Astrocyte (in vitro differentiated cells and primary cell): Measurements from ENCODE around the gene ACSM5. TPM values are rescaled to one million over a fixed set of nuclear protein-coding genes. Genes with fewer than 3 reads are reported as not detected.
"Not testable (repeated sequence)": the region's sequence is repeated elsewhere in the genome, so short reads cannot be mapped to it uniquely, and the experiment has no call there.

Experiments used
- DNase-seq: peaks from one replicate; pipeline ENCODE4 v3.0.0-alpha.2; 2010; ENCODE audit warnings: low read depth
- FAIRE-seq: peaks from 2 replicates; lab custom pipeline; 2011; peaks lifted over from hg19 to GRCh38; lab: Jason Lieb, UNC
- H2AFZ ChIP-seq: 2 replicates; pipeline ENCODE4 v1.6.0; 2012; ENCODE audit warnings: low read depth, low read length, inconsistent platforms
- H3K27ac ChIP-seq: 2 replicates; pipeline ENCODE4 v1.5.1; 2011; ENCODE audit warnings: low read depth, low read length, inconsistent platforms
- H3K27me3 ChIP-seq: 2 replicates; pipeline ENCODE4 v1.6.0; 2011; ENCODE audit warnings: low read length, inconsistent platforms; ENCODE audit not compliant: insufficient read depth
- H3K36me3 ChIP-seq: 2 replicates; pipeline ENCODE4 v1.5.1; 2011; ENCODE audit warnings: low read length, inconsistent platforms; ENCODE audit not compliant: insufficient read depth
- H3K4me1 ChIP-seq: 2 replicates; pipeline ENCODE4 v1.5.1; 2011; ENCODE audit warnings: low read length, inconsistent platforms; ENCODE audit not compliant: insufficient read depth
- H3K4me2 ChIP-seq: 2 replicates; pipeline ENCODE4 v1.6.0; 2012; ENCODE audit warnings: low read length, inconsistent platforms
- H3K4me3 ChIP-seq: 2 replicates; pipeline ENCODE4 v1.5.1; 2011; ENCODE audit warnings: low read depth, mild to moderate bottlenecking, low read length, inconsistent platforms; ENCODE audit not compliant: insufficient read depth
- H3K79me2 ChIP-seq: 2 replicates; pipeline ENCODE4 v1.6.0; 2012; ENCODE audit warnings: mild to moderate bottlenecking, low read length, inconsistent platforms; ENCODE audit not compliant: insufficient read depth
- H3K9ac ChIP-seq: 2 replicates; pipeline ENCODE4 v1.6.0; 2012; ENCODE audit warnings: mild to moderate bottlenecking, low read length, inconsistent platforms
- H3K9me3 ChIP-seq: 2 replicates; pipeline ENCODE4 v1.5.1; 2012; ENCODE audit warnings: low read depth, mild to moderate bottlenecking, low read length, inconsistent platforms; ENCODE audit not compliant: insufficient read depth
- H4K20me1 ChIP-seq: 2 replicates; pipeline ENCODE4 v1.6.0; 2012; ENCODE audit warnings: low read length, inconsistent platforms; ENCODE audit not compliant: insufficient read depth
- H3K27ac Mint-ChIP-seq: one replicate; pipeline ENCODE4 v1.8.0; 2021; ENCODE audit warnings: mild to moderate bottlenecking, mixed read lengths; ENCODE audit not compliant: unreplicated experiment
- H3K27me3 Mint-ChIP-seq: one replicate; pipeline ENCODE4 v1.8.0; 2021; ENCODE audit warnings: low read depth, mixed read lengths; ENCODE audit not compliant: unreplicated experiment
- H3K36me3 Mint-ChIP-seq: one replicate; pipeline ENCODE4 v1.8.0; 2021; ENCODE audit warnings: low read depth, mixed read lengths; ENCODE audit not compliant: unreplicated experiment
- H3K4me1 Mint-ChIP-seq: one replicate; pipeline ENCODE4 v1.8.0; 2021; ENCODE audit warnings: low read depth, mixed read lengths; ENCODE audit not compliant: unreplicated experiment
- H3K4me3 Mint-ChIP-seq: one replicate; pipeline ENCODE4 v1.8.0; 2021; ENCODE audit warnings: mild to moderate bottlenecking, moderate library complexity, mixed read lengths; ENCODE audit not compliant: unreplicated experiment
- H3K9me3 Mint-ChIP-seq: one replicate; pipeline ENCODE4 v1.8.0; 2021; ENCODE audit warnings: mild to moderate bottlenecking, mixed read lengths; ENCODE audit not compliant: unreplicated experiment
- CTCF ChIP-seq: IDR thresholded peaks from 2 replicates; pipeline ENCODE4 v1.5.1; 2011; ENCODE audit warnings: low read depth, mild to moderate bottlenecking, inconsistent platforms, low read length, moderate library complexity; ENCODE audit not compliant: insufficient read depth
- EZH2 ChIP-seq: IDR thresholded peaks from 2 replicates; pipeline ENCODE4 v1.6.1; 2012; ENCODE audit warnings: mild to moderate bottlenecking, low read length, inconsistent platforms; ENCODE audit not compliant: insufficient read depth
- total RNA-seq: library from RNA; stranded (reverse); gene quantifications from 2 replicates; pipeline ENCODE4 v1.2.1, GENCODE V29; 2021

Gene ACSM5
- total RNA-seq, 1 donor from 2014 or later = not detected

GRCh38 chr16:20441191-20441590 lies 31.9 kb downstream of the ACSM5 start:
- Histone ChIP-seq H3K4me2 (no peak overlapping the region), H3K79me2 (no peaks in the 10 kb centered on the region), H3K27me3 (no peaks in the 10 kb centered on the region), H3K27ac (no peak overlapping the region), H2AFZ (no peak overlapping the region), H3K9me3 (no peaks in the 10 kb centered on the region), H3K4me3 (no peak overlapping the region), H3K4me1 (no peaks in the 10 kb centered on the region), H4K20me1 (no peaks in the 10 kb centered on the region), H3K36me3 (no peaks in the 10 kb centered on the region), H3K9ac (no peak overlapping the region)
- Mint-ChIP-seq H3K36me3 (no peaks in the 10 kb centered on the region), H3K4me3 (no peak overlapping the region), H3K27ac (peak overlapping the region; percentile 82), H3K4me1 (peaks cover 9% of the 10 kb centered on the region), H3K27me3 (no peaks in the 10 kb centered on the region), H3K9me3 (no peaks in the 10 kb centered on the region)
- DNase-seq (no peak), FAIRE-seq (no peak)
- no peak for TF ChIP-seq CTCF
- no peak for TF ChIP-seq EZH2

GRCh38 chr16:20441859-20442258 lies 32.5 kb downstream of the ACSM5 start:
- H3K27me3 Mint-ChIP-seq, H3K27ac ChIP-seq, FAIRE-seq: not testable (repeated sequence)

GRCh38 chr16:20446652-20447393 lies 37.5 kb downstream of the ACSM5 start:
- H3K27ac ChIP-seq, H3K36me3 ChIP-seq, H3K4me1 Mint-ChIP-seq, H4K20me1 ChIP-seq, H3K79me2 ChIP-seq, H3K27me3 ChIP-seq, H3K27ac Mint-ChIP-seq, H3K9ac ChIP-seq, H3K36me3 Mint-ChIP-seq, H3K4me1 ChIP-seq, H3K4me3 Mint-ChIP-seq, H2AFZ ChIP-seq, H3K4me2 ChIP-seq, H3K9me3 ChIP-seq, H3K9me3 Mint-ChIP-seq, DNase-seq, H3K4me3 ChIP-seq, H3K27me3 Mint-ChIP-seq, FAIRE-seq: not testable (repeated sequence)

More at GRCh38 chr16:20441859-20442258, 32.5 kb downstream of the ACSM5 start:
- H3K4me3 Mint-ChIP-seq, H3K36me3 ChIP-seq, H4K20me1 ChIP-seq, H3K27ac Mint-ChIP-seq, H3K36me3 Mint-ChIP-seq, H3K4me2 ChIP-seq, H3K9me3 ChIP-seq, DNase-seq, H3K9me3 Mint-ChIP-seq, H3K4me3 ChIP-seq, H2AFZ ChIP-seq, H3K9ac ChIP-seq, H3K27me3 ChIP-seq, H3K4me1 Mint-ChIP-seq, H3K79me2 ChIP-seq, H3K4me1 ChIP-seq: not testable (repeated sequence)

- not testable (repeated sequence) for H3K9me3 ChIP-seq, H3K27me3 Mint-ChIP-seq, H3K4me3 ChIP-seq, H3K4me3 Mint-ChIP-seq, H2AFZ ChIP-seq, H3K9me3 Mint-ChIP-seq, DNase-seq, H3K36me3 ChIP-seq, H3K4me1 ChIP-seq, H3K4me1 Mint-ChIP-seq, H3K36me3 Mint-ChIP-seq, H3K9ac ChIP-seq, H3K79me2 ChIP-seq, H3K27me3 ChIP-seq, H4K20me1 ChIP-seq, H3K27ac ChIP-seq, FAIRE-seq, H3K27ac Mint-ChIP-seq, H3K4me2 ChIP-seq
Measured at GRCh38 chr16:20451364-20451763, 42.0 kb downstream of the ACSM5 start, which contains the start of gene ACSM2A. TSS of gene ACSM2A (plus strand) at chr16:20451521. CDS start at chr16:20460115, 8,594 bp downstream.

- not testable (repeated sequence) for H3K9me3 Mint-ChIP-seq, H3K4me2 ChIP-seq, H3K4me1 Mint-ChIP-seq, H3K9ac ChIP-seq, H3K4me1 ChIP-seq, H3K27me3 ChIP-seq, FAIRE-seq, H3K9me3 ChIP-seq, H3K27ac ChIP-seq, H3K79me2 ChIP-seq, H4K20me1 ChIP-seq, H3K4me3 ChIP-seq, H2AFZ ChIP-seq, H3K36me3 ChIP-seq, H3K4me3 Mint-ChIP-seq, H3K27me3 Mint-ChIP-seq, DNase-seq, H3K36me3 Mint-ChIP-seq, H3K27ac Mint-ChIP-seq
Measured at GRCh38 chr16:20453633-20454032, 44.3 kb downstream of the ACSM5 start.
